ENCODE data around the gene SPATA31D1.
"Not testable (repeated sequence)": the region's sequence is repeated elsewhere in the genome, so short reads cannot be mapped to it uniquely, and the experiment has no call there.

The SPATA31D1 gene

GRCh38 chr9:81988472-81988871, at the start of gene SPATA31D1:
Gene SPATA31D1, plus strand, starts transcription at chr9:81988772. Its CDS starts 47 bp downstream, at chr9:81988819.
- not testable (repeated sequence) for DNase-seq

- not testable (repeated sequence) for DNase-seq
Measured at GRCh38 chr9:81943393-81943792, 45.2 kb upstream of the SPATA31D1 start, which contains the start of gene SPATA31D3. Gene SPATA31D3, plus strand, starts transcription at chr9:81943500. Its CDS starts 86 bp downstream, at chr9:81943586.

DNA sequence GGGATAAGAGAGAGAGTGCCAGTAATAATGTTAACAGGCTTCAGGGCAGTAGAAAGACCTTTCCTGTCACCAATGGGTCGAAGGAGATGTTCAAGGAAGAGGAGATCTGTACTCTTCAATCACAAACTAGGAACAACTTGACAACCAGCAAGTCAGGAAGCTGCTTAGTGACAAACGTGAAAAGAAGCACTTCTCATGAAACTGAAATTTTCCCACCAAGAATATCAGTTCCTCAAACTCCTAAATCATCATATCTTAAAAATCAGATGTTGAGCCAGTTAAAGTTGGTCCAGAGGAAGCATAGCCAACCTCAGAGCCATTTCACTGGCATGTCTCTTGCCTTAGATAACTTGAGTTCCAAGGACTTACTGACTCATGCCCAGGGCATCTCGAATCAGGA, 39.9 kb upstream of the SPATA31D1 start:
- not testable (repeated sequence) for DNase-seq

GRCh38 chr9:81953096-81953495, 35.5 kb upstream of the SPATA31D1 start:
- DNase-seq, result no peak

DNA sequence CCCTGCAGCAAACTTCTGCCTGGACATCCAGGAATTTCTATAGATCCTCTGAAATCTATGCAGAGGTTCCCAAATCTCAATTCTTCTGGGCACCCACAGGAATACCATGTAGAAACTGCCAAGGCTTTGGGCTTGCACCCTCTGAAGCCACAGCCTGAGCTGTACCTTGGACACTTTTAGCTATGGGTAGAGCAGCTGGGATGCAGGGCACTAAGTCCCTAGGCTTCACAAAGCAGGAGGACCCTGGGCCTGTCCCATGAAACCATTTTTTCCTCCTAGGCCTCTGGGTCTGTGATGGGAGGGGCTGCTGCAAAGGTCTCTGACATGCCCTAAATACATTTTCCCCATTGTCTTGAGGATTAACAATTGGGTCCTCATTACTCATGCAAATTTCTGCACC, 32.9 kb upstream of the SPATA31D1 start:
- no peak for DNase-seq

DNA sequence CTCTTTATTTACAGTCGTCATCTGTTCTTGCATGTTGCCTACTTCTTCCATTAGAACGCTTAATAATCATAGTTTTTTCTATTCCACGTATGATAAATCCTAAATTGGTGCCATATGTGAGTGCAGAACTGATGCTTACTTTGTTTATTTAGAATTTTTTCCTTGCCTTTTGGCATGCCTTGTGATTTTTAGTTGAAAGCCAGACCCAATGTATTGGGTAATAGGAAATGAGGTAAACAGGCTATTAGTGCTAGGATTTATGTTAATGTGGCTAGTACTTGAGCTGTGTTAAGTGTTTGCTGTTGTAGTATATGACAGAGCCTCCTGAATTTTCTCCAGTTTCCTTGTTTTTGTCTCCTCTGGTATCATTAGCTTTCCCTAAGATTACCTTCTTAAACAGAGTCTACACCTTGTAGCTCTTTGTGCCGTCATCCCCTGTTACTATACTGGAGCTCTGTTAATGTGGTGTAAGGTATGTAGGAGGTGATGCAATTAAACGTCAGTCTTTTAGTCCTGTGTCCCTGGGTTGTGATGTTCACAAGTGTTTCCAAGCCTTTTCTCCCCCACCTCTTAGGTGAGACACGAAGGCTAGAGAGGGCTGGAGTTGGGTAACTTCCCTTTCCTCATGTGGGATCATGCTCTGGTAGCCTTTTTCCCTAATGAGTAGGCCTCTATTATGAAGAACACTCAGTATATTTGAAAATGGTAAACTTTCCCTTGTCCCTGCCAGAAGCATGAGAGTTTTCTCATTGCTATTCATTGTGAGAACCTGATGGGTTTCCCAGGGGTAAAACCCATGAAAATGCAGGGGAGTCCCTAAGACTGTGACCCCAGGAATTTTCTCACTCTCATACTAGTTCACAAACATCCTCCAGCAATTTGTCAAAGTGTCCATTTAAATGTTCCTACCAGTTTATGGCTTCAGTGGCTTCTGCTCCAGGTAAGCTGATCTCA, 24.1 kb upstream of the SPATA31D1 start:
- DNase-seq, result no peak

DNA sequence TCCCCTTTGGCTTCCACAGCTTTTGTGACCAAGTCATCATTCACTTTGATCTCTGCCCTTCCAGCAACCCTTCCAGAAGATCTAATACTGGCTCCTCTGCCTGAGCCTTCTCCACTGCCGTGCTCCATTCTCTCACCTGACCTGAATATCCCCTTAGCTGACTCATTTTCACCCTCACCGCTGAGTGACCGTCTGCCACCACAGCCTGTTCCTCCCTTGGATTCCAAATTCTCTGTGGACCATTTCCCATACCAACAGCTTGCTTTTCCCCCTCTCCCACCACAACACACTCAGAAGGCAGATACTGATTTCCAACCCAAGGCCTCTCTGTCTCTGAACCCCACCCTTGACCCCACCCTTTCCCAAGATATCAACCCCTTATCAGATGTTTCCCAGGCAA, 20.5 kb upstream of the SPATA31D1 start:
- no peak for DNase-seq

GRCh38 chr9:81969971-81970370, 18.6 kb upstream of the SPATA31D1 start:
- no peak for DNase-seq

GRCh38 chr9:81971727-81972126, 16.8 kb upstream of the SPATA31D1 start:
- DNase-seq, result no peak

DNA sequence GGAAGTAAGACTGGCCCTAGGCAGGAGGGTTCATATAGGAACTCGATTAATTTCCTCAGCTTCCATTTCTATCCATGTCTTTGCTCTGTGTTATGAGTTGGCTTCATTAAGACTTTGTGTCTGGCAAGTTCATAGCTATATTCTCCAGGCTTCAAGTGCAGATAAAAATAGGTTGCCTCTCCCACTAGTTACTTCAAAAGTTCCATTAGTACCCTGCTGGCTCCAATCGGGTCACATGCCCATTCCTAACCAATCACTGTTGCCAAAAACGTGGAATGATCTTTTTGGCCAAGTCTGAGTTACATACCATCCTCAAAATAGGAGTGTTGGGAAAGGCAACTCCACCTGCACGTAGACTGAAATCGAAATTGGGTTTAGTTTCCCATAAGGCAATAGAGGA, 13.8 kb upstream of the SPATA31D1 start:
- no peak for DNase-seq

DNA sequence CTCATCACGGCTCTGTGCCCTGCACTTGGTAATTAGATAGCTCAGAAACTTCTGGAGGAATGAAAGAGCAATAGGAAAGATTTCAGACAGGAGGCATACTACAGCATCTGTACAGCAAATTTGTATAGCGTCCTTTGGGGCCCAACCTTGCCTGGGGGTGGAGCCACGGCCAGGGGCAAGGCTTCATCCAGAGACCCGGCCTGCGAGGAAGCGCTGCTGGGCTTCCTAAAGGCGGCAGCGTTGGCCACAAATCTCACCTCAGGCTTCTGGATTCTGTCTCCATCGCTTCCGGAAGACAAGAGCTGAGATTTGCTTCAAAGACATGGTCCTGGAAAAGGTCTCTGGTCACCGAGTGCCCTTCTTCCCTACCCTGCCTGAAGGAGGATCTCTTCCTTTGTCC, 12.2 kb upstream of the SPATA31D1 start:
- no peak for DNase-seq

- DNase-seq, result no peak
Measured at GRCh38 chr9:81979196-81979595, 9.4 kb upstream of the SPATA31D1 start.

DNA sequence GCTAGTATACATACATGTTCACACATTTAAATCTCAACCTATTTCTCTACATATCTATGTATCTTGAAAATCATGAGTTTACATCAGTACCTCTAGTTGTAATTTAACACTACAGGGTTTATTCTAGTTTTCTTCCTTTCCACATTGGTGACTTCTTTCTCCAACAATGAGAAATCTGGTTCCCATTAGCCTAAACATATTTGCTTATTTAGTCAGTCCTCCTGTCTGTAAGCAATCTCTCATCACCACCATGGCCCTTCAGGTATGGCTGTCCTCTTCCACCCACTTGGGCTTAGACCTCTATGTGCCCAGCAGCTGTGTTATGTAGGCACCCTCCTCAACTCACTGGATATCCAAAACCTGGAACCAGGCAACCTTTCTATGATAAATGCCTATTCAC, 8.0 kb upstream of the SPATA31D1 start:
- DNase-seq, result no peak

DNA sequence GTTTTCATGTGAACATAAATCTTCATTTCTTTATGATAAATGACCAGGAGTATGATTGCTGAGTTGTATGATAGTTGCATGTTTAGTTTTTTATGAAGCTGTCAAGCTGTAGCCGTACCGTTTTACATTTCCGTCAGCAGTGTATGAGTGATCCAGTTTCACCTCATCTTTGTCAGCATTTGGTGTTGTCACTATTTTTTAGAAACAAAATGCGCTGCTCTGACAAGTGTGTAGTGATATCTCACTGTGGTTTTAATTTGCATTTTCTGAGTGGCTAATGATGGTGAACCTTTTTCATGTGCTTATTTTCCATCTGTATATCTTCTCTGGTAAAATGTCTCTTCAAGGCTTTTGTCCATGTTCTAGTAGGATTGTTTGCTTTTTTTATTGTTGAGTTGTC, 6.7 kb upstream of the SPATA31D1 start:
- no peak for DNase-seq

- no peak for DNase-seq
Measured at GRCh38 chr9:81984928-81985327, 3.6 kb upstream of the SPATA31D1 start.

DNA sequence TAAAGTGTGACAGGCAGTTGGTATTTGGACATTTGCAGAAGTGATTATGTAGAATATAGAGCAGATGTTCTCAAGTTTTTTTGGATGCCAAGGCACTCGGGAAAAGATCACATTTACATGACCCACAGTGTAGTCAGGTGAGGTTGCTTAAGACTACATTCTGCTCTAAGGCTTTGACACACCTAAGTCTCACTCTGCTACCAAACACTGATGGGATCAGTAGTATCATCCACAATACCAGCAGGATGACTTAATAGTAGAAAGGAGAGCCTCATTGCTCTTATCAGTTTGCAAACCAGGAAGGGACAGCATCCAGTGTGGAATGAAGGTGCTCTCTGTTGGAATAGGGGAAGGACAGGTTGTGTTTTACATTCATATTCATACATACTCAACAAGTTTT, 2.5 kb upstream of the SPATA31D1 start:
- no peak for DNase-seq

GRCh38 chr9:81989700-81990099, 1.1 kb downstream of the SPATA31D1 start:
- no peak for DNase-seq

- DNase-seq, result no peak
Measured at GRCh38 chr9:81993656-81994055, 5.1 kb downstream of the SPATA31D1 start.

DNA sequence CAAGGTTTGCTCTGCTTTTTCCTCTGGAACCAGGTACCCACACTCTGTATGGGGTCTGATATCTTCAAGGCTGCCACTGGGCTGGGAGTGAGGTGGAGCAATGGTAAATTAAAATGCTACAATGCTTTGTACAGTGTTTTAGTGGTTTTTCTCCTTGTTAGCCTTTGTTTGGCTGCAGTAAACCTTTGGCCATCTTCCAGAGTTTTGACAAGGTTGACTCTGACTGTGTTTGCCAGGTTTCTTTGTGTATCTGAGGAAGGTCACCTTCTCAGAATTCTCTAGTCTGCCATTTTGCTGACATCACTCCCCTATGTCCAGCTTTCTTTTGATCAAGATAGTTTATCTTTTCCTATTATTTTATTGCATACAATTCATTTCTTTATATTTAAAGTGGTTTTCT, 11.2 kb downstream of the SPATA31D1 start:
- DNase-seq, result no peak

GRCh38 chr9:82010711-82011110, 22.1 kb downstream of the SPATA31D1 start:
- DNase-seq, result no peak

GRCh38 chr9:82011133-82011532, 22.6 kb downstream of the SPATA31D1 start:
- DNase-seq, result no peak

- no peak for DNase-seq
Measured at GRCh38 chr9:82012276-82012675, 23.7 kb downstream of the SPATA31D1 start.

DNA sequence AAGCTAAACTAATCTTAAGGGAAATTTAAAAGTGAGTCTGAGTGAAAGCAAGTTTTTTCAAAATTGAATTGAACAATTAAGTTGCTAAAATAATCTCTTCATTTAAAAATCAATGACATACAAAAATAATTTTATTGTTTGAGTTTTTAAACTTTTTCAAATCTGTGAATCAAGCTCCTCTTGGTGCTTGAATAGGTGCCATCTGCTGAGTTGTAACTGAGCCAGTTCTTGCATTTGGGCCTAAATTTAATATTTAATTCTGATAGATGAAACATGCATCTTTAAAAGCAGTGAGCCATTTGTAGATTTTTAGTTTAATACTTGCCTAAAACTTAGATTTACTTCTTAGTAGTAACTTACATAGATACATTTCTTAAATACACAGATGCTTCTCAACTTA, 31.8 kb downstream of the SPATA31D1 start:
- DNase-seq, result no peak

GRCh38 chr9:82021198-82021597, 32.6 kb downstream of the SPATA31D1 start:
- DNase-seq, result no peak

- no peak for DNase-seq
Measured at GRCh38 chr9:82022121-82022520, 33.5 kb downstream of the SPATA31D1 start.

Measured in stimulated activated CD4-positive, alpha-beta T cell treated with anti-CD3 and anti-CD28 coated beads, Interleukin-2, amount 100 ng/mL, for 24 hours (primary cell).